ENCODE data around the gene COL5A1. TPM values are rescaled to one million over a fixed set of nuclear protein-coding genes. Genes with fewer than 3 reads are reported as not detected.

COL5A1 gene
- total and polyA plus RNA-seq, 2 experiments from 2014 or later, result 2.5 to 13.1 TPM

GRCh38 chr9:134695144-134695543 lies 53.5 kb downstream of the COL5A1 start:
- H3K9me3 Mint-ChIP-seq, result no peaks in the 10 kb centered on the region
- no peaks in the 10 kb centered on the region; the same call in 1 of the 2 replicates for H3K4me1 ChIP-seq (ENCODE audit: insufficient read depth)
- peaks cover 6% of the 10 kb centered on the region for H3K27me3 Mint-ChIP-seq (ENCODE audit: insufficient read depth, low read depth, poor library complexity)
- H3K36me3 Mint-ChIP-seq (ENCODE audit: low read depth), result no peaks in the 10 kb centered on the region
- no peak overlapping the region for H3K27ac ChIP-seq (ENCODE audit: low read depth)
- H3K27me3 ChIP-seq (ENCODE audit: insufficient read depth), result no peaks in the 10 kb centered on the region
- no peaks in the 10 kb centered on the region for H4K20me1 ChIP-seq (replicated peaks; ENCODE audit: insufficient read depth)
- H3K36me3 ChIP-seq (ENCODE audit: insufficient read depth), result no peaks in the 10 kb centered on the region
- no peaks in the 10 kb centered on the region for H3K9me2 ChIP-seq (ENCODE audit: insufficient read depth)
- H3K4me3 Mint-ChIP-seq, result no peak overlapping the region
- no peaks in the 10 kb centered on the region for H3K79me2 ChIP-seq (replicated peaks; ENCODE audit: insufficient read depth)
- H3K4me3 ChIP-seq, result no peak overlapping the region
- no peak overlapping the region for H3K4me2 ChIP-seq
- peaks cover 5% of the 10 kb centered on the region; the same call in 2 of the 3 replicates for H3K4me1 Mint-ChIP-seq
- H2AFZ ChIP-seq, result no peak overlapping the region
- DNase-seq (ENCODE audit: low spot score), result no peak
- H3F3A ChIP-seq (replicated peaks; ENCODE audit: low read depth), result no peaks in the 10 kb centered on the region
- H3K27ac Mint-ChIP-seq, result no peak overlapping the region
- no peak for ATAC-seq
- TF ChIP-seq JUNB (IDR thresholded peaks at IDR 0.05; ENCODE audit: unreplicated experiment) (no peak), ETS1 (IDR thresholded peaks at IDR 0.05) (no peak), CREB1 (CRISPR knock-in tag; IDR thresholded peaks at IDR 0.05; ENCODE audit: low read depth) (no peak), POLR2AphosphoS5 (IDR thresholded peaks at IDR 0.05; ENCODE audit: low read depth) (no peak), ZNF331 (CRISPR knock-in tag; IDR thresholded peaks at IDR 0.05; ENCODE audit: low read depth) (no peak), EZH2phosphoT487 (IDR thresholded peaks at IDR 0.05; ENCODE audit: unreplicated experiment) (no peak), EZH2 (IDR thresholded peaks at IDR 0.05; ENCODE audit: low read depth, unreplicated experiment) (no peak), ZNF462 (CRISPR knock-in tag; IDR thresholded peaks at IDR 0.05) (no peak), NANOG (IDR thresholded peaks at IDR 0.05; ENCODE audit: borderline replicate concordance) (no peak), STAT1 (IDR thresholded peaks at IDR 0.05; ENCODE audit: unreplicated experiment) (no peak), REST (IDR thresholded peaks at IDR 0.05; ENCODE audit: unreplicated experiment) (no peak), ZNF114 (CRISPR knock-in tag; IDR thresholded peaks at IDR 0.05) (no peak), CTCF (conservative IDR thresholded peaks at IDR 0.05; ENCODE audit: low read depth in 2 of 2) (no peak)

Data from GM23338 (cell line).